Spleen (tissue), 7 donors: ENCODE data around the gene ZRANB1.

ENCODE experiments used
- CTCF ChIP-seq, 11 experiments: fragments of 200-600 bp in 7 of 11; fragments of 450-650 bp in 4 of 11; sonication (generic) in 4 of 11; IDR thresholded peaks in 8 of 11; conservative IDR thresholded peaks in 3 of 11; 1 replicate in 7 of 11; 2 replicates in 4 of 11; pipeline versions ENCODE4 v1.4.0 to v1.8.0; 2016 to 2021; ENCODE audit warnings: antibody characterized with exemption in 11 of 11, inconsistent platforms in 4 of 11, mild to moderate bottlenecking in 1 of 11
- POLR2A ChIP-seq, 3 donors: fragments of 450-650 bp; IDR thresholded peaks; one replicate each; pipeline ENCODE4 v1.5.1; 2017; ENCODE audit warnings: antibody characterized with exemption in 3 of 3, mild to moderate bottlenecking in 1 of 3
- POLR2AphosphoS5 ChIP-seq, 3 donors: sonication (generic); formaldehyde crosslinking; IDR thresholded peaks; one replicate each; pipeline ENCODE4 v1.5.1; 2017; ENCODE audit warnings: antibody characterized with exemption in 3 of 3
- donor health status: DM: no; HTN: no; CAD: no; lungs with moderate emphysema.
- donor health status: DM: no; HTN: no; CAD: no.
- donor health status: DM: no; HTN: no; CAD: no.

GRCh38 chr10:124912101-124912886 is 29.6 kb upstream of the ZRANB1 start:
- TF ChIP-seq CTCF (IDR thresholded peaks at IDR 0.05 in 8 of 11, conservative IDR thresholded peaks at IDR 0.05 in 3 of 11) = no peak
- no peak for TF ChIP-seq POLR2A (IDR thresholded peaks at IDR 0.05)
- TF ChIP-seq POLR2AphosphoS5 (IDR thresholded peaks at IDR 0.05) = no peak
